NCI-H226 (cell line): Measurements from ENCODE around the gene SH3PXD2A.
"Not testable (repeated sequence)": the region's sequence is repeated elsewhere in the genome, so short reads cannot be mapped to it uniquely, and the experiment has no call there.

Experiments used
- DNase-seq: peaks from one replicate; pipeline ENCODE4 v3.0.0-alpha.2; 2015

Gene SH3PXD2A

DNA sequence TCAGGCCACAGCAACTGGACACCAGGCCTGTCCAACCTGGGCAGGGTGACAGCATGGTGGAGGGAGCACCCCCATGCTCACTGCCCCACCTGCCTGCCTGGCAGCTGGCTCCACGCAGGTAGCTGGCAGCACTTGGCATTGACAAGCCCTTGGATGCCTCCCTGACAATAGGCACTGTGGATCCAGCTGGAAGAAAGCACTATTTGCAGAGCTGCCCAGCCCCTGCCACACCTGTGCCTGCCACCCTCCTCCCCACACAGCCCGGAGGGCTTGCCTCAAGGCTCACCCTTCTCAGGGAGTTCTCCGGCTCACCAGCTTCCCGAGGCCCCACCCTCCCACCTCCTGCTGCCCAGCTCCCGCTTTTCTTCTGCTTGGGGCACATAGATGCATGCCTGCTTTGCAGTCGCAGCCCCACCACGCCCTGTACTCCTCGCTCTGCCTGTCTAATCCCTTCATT is 201.8 kb downstream of the SH3PXD2A start:
- DNase-seq = no peak

DNA sequence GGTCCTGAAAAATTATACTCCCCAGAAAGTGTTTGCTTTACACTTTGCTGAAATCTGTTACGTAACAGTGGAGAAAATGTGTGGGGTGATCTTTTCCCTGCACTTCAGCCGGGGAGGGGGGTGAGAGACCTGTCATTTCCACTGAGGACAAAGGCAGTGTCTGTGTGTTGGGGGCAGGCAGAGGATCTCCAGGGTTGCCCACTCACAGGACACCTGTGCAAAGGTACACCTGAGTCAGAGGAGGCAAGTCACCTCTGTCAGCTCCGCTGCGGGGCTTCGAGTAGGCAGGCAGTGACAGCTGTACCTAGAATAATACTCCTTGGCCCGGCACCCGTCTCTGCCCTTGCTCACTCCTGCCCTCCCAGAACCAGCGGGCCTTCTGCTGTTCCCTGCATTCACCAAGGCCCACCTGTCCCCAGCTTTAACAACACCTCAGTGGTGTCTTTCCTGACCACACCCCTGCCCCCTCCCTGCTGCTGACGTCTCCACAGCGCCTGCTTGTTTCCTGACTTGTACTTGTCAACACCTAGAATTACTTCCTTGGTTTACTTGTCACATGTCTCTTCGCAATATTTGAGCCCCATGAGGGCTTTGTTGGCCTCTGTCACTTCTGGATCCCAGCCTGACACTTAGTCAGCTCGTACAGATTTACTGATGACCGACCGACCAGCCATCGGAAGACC is 202.6 kb downstream of the SH3PXD2A start:
- no peak for DNase-seq

DNA sequence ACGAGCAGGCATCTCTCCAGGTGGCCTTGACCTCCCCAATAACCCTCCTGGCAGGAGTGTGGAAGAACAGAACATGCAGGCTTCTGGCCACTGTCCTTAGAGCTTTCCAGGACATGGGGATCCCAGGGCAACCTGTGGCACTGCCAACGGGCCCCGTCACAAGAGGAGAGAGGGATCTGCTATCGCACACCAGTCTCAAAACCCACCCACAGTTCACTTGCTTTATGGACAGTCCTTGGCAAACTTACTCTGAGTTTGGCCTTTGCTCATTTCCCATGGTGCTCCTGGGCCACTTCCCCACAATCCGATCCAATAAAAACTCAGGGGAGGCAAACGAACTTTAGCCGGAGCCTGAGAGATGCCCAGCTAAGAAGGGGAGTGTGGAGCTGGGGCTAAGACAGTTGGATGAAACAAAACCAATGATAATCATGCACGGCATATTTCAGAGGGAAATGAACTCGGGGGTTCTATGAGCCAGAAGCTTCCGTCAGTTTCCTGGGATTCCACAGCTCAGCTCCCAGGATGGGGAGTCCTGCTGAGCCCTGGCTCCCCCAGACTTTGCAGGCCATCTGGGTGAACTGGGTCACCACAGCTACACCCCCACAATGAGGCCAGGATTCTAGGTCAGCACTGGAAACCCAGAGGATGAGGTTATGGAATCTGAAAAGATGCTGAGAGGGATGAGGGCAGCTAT is 203.4 kb downstream of the SH3PXD2A start:
- no peak for DNase-seq

DNA sequence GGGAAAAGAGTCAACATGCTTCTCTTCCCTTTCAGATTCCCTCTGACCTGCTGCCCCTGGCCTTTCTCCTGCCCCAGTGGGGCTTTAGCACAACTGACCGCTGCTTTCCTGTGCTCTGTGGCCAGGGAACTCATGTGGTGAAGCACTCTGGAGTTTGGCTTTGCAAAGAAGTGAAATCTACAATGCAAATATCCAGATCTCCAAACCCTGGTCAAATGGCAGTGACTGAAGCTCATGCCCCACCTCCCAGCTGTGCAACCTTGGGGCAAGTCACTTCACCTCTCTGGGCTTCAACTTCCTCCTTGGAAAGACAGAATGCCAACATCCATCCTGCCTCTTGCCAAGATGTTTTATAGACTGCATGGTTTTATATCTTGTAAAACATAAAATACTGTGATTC is 204.0 kb downstream of the SH3PXD2A start:
- no peak for DNase-seq

DNA sequence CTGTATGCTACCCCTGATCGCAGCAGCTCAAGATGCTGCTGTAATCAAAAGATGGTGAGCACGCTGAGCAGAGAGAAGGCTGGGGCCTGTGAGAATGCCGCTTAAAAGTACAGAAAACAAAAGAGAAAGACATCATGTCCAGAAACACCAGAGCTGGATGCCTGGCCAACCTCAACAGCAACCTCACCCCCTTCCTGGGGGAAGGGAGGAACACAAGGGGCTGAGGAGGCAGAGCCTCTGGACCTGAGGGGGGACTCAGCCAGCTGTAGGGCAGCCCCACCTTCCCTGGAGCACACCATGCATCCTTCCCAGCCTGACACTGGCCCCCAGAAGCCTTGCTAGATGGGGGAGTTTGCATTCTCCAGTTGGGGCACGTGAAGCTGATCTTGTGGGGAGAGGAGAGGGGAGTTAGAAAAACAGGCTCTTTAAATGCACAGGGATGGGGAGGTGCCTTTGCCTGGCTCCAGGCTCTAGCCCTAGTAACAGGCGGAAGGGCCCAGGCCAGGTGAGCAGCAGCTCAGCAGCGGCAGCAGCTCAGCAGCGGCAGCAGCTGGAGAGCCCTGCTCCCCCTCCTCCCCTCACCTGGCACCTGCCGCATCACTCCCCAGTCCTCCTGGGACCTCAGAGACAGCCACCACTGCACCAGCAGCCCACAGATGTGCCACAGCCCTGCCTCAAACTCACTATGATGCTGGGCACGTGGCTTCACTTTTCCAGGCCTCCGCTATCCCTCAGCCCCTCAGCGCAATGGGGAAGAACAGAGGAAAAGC is 205.5 kb downstream of the SH3PXD2A start:
- no peak for DNase-seq

DNA sequence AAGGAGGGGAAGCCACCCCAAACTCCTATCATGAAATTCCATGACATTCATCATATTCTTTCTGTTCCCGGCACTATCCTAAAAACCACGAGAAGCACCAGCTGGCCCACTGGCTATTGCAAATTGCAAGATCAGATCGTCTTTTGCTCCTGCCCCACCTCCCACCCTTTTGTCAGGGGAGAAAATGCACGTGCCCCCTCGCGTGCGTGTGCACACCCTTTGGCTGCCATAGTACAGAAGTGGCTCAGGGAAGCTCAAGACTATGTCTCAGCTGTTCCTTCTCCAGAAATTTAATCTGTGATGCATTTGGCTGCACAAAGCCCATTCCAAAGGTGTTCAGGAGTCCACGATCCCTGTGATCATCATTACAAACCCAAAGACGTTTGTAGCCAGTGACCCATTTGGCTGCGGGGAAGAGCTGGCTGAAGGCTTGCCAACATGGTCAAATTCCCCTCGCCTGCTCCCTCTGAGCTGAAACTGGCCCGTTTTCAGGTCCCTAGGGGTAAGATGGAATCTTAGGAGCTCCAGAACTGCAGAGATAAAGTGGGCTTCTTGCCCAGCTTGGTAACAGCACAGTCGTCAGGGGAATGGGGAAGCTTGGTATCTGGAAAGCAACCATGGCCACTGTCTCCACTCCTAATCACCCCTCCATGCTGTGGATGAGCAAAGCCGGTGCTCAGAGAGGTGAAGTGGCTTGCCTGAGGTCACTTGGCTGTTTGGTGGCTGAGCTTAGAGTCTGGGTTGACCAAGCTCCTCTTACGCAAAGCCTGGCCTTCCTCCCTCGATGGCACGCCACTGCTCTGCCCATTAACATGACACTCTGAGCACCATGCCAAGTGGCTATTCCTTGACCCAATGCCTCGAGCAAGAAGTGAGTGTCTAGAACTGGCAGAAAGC is 206.5 kb downstream of the SH3PXD2A start:
- no peak for DNase-seq

DNA sequence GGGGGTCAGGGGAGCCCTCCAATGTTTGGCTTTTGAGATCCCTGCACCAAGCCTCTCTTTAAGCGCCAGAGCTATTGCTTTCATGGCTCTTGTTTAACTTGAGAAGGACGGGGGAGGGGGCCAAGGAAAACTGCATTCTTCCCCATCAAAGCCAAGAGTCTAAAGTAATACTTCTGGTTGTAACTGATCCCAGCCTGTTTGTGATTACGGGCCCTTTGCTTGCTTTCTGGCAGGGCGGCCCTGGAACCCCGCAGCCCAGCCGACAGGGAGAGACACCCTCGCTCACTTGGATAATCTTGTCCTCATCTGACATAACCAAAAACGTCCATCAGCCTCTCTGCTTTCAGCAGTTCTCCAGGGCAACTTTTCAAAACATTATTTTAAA is 207.1 kb downstream of the SH3PXD2A start:
- DNase-seq = no peak

DNA sequence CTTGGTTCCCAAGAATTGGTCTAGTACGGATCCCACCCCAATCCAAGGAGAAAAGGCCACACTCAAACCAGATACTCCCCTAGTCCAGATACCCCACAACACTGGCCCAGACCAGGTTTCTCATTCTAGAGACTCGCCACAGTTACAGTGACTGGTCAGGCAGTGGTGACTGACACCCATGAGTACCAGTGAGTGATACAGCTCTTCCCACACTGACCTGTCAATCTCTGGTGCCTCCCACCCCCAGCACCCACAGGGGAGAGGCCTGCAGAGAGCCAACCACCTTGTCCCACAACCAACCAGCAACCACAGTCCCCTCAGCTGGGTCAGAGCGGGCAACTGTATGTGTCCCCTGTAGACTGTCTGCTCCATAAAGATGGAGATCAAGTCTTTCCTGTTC is 209.1 kb downstream of the SH3PXD2A start:
- DNase-seq = no peak

DNA sequence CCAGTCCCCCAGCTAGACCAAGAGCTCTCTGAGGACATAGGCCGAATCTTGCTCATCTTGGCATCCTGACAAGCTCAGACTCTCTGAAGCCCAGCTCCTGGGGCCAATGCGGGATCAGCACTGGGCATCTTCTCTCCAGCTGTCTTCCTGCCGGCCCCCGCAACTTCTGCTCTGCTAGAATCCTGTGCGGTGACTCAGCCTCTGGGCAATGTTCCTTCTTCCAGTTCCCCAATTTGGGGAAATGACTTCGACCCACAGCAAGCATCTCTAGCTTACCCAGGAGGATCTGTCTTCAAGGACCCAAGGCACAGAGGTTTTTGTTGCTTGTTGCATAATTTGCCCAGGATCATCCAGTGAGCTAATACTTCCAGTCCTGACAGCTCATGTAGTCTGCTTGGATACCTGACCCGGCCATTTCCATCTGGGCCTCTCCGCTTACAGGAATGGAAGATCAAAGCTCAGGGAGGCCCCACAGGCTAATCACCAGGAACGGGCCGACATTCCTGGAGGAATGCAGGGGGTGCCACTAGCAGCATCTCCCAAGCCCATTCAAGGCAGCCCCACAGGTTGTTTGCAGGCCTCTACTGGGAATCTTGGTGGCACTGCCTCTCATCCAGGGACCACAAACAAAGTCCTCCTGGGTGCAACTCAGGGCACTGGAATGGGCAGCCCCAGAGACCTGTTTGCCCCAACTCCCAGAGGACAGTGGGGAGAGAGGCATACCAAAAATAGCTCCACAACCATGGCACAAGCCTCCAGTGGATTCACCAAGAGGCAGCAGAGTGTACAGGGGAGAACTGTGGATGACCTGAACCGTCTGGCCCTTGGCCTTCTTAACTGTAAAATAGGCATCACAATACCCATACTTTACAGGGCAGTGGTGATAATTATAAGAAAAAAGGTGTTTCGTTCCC is 210.0 kb downstream of the SH3PXD2A start:
- peak; percentile 78 for DNase-seq

DNA sequence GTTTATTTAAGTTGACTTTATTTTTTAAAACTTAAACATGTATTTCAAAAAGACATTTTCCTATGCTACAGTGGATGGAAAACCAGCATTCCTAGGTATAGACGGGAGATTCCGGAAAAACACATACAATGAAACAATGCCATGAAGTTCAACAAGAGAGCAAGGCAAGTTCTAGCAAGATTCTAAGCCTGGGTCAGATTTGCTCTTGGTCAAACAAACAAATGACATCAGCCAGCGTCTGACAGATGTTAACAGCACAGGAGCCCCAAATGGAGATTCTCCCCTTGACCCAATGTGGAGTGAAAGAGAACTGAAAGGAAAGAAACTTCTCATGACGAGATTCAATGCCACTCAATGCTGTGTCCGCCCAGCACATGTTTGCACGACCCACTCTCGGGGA is 212.0 kb downstream of the SH3PXD2A start:
- DNase-seq = no peak

DNA sequence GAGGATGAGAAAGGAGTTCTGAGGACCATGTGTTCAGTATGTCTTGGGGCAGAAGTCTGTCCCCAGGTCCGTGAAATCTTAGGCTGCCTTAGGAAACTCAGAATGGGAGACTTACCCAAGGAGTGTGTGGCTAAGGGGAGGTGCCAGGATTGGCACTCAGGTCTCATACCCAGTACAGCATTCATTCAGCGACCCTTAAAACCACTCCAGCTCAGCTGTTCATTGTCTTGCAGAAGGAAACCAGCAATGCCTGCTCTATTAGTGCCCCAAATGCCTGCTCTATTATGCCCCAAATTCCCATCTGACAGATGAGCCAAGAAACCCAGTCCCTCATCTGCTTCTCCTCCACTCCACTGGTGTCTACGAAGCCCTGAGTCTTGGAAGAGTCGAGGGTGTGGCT is 214.1 kb downstream of the SH3PXD2A start:
- DNase-seq = no peak

DNA sequence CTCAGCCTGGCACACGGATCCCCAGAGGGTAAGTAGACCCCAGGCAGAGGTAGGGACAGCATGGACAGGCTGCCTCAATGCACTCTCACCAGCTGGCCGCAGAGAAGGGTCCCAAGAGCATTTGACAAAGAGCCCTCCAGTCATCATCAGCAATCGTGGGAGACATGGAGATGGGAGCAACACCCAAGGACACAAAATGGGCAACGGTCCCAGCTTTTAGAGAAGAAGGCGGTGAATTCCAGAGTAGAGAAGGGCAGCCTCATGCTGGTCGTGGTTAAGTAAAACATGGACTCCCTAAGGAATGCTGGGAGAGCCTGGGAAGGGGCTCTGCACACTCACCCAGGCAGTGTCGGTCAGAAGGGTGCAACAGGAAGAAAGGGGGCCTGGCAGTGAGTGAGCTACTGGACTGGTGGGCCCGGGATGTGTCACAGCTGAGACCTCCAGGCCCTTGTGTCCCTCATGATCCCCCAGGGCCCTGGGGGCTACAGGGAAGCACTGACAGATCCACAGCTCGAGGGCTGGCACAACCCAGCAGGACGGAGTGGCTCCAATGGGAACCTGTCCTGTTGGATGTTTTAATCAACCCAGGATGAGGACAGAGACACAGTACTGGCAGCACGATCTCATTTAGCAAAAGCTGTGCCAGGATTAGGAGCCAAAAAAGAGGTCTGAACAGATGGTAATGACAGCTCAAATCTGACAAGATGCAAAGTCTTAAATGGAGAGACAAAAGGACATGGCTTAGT is 214.8 kb downstream of the SH3PXD2A start:
- no peak for DNase-seq

DNA sequence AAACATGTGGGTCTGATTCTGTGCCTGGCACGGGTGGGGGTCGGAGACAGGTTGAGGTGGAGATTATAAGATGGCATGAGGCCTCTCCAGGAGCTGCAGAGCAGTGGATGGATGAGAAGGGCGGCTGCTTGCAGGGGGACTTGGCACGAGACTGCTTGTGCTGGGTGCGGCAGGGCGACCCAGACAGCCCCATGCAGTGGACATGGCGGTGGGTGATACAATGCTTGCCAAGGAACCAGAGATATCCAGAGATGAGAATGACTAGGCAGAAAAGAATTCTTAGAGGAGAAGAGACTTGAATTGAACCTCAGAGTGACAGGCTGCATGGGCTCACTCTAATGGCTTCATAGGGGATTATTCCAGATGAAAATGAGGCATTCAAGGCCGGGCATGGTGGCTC is 216.4 kb downstream of the SH3PXD2A start:
- DNase-seq = no peak

DNA sequence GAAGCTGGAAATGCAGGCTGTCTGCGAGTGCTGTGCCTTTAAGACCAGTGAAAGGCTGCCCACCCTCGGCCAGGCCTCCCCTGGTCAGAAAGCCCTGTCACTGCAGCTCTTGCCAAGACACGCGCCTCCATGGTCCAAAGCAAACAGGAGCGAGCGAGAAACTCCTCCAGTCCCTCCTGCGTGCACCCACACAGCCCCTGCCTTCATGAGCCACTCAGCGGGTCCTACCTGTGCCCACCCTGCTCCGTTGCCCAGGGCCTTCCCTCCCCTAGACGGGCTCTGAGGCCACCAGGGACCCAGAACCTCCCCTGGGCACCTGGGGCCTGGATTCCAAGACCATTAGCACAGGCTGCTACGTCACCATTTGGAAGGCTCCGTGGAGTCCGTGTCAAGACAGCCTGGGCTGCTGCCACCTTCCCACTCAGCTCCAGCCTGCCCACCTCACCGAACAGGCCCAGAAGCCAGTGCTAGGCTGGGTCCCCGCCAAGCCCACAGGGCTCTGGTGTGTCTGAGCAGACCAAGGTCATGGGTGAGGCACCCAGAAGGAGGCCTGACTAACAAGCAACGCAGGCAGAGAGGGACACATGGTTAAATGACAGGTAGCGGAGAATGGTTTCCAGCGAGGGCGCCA is 217.3 kb downstream of the SH3PXD2A start:
- no peak for DNase-seq

DNA sequence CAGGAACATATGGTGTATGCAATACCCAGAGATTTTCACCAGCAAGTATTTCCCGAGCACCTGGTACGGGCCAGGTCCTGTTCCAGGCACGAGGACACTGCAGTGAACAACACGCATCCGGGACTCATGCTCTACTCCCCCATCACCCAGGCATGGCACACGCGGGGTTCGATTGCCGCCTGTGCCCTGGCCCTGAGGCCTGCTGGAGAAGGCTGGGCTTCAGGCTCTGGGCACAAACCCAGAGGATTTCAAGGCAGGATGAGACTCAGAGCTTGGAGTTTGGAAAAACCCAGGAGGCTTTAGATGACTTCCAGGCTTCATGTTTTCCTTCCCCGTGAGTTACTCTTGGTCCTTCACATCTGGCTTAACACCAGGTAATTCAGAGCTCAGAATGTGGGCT is 218.4 kb downstream of the SH3PXD2A start:
- no peak for DNase-seq

DNA sequence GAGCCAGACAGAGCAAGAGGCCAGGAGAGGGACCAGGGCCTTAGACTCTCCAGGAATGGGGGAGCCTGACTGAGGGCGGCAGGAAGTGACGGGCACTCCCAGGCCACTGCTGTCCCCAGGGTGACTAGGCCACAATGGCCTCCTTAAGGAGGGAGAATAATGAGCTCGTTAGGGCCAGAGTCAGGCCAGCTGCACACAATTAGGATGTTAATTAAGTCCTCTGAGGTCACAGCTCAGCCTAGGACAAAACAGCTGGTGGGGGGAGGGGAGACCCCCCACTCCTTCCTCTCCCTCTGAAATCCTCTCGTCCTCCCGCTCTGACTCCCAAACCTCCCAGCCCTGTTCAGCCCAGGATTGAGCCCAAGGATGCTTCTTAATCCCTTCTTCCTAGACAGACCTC is 218.9 kb downstream of the SH3PXD2A start:
- no peak for DNase-seq

DNA sequence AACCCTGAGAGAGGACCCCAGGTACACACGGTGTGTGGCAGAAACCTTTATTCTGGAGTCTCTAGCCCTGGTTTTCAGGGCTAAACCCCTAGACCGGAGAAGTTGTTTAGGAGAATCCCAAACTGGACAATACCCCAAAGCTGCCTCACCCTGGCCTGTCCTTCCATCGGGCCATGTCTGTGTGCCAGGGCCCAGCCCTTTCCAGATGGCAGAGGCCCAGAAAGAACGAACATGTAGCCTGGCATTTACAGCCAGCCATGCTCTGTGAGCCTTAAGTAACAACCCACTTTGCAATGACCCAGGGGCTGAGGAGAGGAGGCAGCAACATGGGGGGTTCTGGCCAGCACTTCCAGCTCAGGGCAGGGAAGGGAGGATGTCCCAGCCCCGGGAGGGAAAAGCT is 219.8 kb downstream of the SH3PXD2A start:
- no peak for DNase-seq

DNA sequence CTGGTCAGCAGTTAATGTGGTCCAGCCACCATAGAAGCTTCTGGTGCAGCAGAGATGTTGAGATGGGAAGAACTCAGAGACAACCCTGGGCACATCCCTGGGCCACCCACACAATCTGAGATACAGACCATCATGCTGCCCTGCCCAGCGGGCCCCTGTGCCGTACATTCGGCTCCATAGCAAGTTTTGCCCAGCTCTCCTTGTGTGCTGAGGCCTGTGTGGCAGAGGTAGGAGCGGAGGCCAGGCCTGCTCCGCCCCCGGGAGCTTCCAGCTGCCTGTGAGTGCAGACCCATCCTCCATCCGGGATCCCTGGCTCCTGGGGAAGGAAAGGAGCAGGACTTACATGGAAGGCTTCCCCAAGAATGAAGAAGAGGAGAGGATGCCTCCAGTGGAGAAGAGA is 221.5 kb downstream of the SH3PXD2A start:
- DNase-seq = no peak

DNA sequence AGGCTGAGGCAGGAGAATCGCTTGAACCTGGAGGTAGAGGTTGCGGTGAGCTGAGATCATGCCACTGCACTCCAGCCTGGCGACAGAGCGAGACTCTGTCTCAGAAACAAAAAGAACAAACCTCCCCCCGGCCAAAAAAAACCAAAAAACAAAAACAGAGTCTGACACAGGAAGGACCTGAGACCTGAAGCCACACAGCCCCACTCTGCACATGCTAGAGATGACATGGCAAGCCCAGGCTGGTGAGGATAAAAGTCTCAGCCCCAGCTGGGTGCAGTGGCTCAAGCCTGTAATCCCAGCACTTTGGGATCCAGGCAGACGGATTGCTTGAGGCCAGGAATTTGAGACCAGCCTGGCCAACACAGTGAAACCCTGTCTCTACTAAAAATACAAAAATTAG is 222.5 kb downstream of the SH3PXD2A start:
- not testable (repeated sequence) for DNase-seq

DNA sequence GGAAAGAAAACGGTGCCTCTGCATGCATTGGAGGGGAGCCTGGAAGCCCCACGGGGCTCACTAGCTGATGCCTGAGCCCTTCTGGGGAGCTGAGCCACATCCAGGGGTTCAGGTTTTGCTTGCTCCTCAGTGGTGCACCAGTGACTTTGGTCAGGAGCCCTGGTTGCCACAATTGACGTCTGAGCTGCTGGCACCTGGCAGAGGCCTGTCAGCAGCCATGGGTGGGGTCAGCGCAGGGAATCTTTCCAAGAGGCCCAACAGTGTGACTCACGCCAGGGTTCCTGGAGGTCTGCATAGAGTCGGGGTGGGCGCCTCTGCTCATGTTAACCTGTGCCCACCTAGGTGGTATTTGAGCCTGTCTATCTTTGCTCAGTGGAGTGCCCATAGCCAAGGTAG is 223.1 kb downstream of the SH3PXD2A start:
- no peak for DNase-seq

DNA sequence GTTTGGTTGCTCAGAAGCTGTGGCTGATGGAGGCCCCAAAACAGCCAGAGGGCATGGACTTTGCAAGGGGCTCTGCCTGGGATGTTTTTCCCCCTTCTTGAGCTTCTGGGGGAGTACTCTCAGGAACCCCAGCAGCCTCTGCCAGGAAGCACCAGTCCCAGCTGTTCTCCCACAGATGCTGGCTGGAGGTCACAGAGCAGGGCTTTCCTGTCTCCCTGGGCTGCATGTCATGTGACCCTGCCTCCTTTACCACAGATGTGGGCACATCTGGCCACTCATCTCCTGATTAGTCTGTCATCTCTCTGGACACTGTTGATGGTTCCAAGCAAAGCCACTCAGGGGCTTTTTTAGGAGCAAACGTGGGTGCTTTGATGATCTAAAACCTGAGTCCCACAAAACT is 225.2 kb downstream of the SH3PXD2A start:
- no peak for DNase-seq
